ENCODE data around the gene SPATA17. TPM values are rescaled to one million over a fixed set of nuclear protein-coding genes. Genes with fewer than 3 reads are reported as not detected.

SPATA17 gene
- polyA plus RNA-seq, 2 donors, result 0.04 to 0.13 TPM

DNA sequence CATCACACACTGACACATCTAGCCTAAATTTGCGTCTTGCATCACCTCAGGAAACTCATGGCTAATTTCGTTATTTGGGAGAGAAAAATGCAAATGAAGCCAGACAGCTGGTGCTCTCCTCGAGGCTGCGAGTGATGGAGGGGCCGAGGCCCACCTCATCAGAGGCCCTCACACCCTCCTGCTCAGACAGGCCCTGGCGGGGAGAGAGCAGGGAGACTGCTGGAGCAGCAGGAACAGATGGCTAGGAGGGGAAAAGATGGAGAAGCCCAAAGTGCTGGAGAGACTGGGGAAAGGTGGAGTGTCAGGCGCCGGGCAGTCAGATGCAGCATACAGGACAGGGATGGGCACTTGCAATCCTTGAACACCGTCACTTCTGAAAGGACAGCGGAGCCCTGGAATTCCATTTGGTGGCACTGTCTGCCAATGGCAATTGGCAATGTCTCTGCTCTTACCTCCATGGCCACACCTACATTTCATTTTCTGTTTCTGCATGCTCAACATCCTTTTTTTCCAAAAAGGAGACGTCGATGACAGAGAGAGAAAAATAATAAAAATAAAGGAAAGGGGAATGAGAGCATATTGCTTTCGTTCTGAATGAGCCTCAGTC is 286.2 kb downstream of the SPATA17 start:
- Histone ChIP-seq H3K27me3 (ENCODE audit: control insufficient read depth in 1 of 2, insufficient read depth in 2 of 2, low read length in 2 of 2) (no peaks in the 10 kb centered on the region), H3K36me3 (ENCODE audit: control insufficient read depth in 2 of 2, insufficient read depth in 2 of 2, low read length in 1 of 2) (no peaks in the 10 kb centered on the region), H3K4me1 (ENCODE audit: control insufficient read depth in 2 of 2, insufficient read depth in 2 of 2, low read length in 1 of 2) (no peaks in the 10 kb centered on the region), H3K4me3 (ENCODE audit: low read depth in 1 of 2, low read length in 2 of 2) (no peak overlapping the region), H3K9me3 (ENCODE audit: control insufficient read depth in 2 of 2, insufficient read depth in 1 of 2, low read depth in 1 of 2, low read length in 1 of 2) (peaks cover 0 to 2% of the 10 kb centered on the region in 2 donors), H3K27ac (ENCODE audit: low read depth in 2 of 2, low read length in 1 of 2) (no peak overlapping the region)
- 61 to 62% methylated on average over 13 of the region's 13 CpGs for WGBS, 2 donors

DNA sequence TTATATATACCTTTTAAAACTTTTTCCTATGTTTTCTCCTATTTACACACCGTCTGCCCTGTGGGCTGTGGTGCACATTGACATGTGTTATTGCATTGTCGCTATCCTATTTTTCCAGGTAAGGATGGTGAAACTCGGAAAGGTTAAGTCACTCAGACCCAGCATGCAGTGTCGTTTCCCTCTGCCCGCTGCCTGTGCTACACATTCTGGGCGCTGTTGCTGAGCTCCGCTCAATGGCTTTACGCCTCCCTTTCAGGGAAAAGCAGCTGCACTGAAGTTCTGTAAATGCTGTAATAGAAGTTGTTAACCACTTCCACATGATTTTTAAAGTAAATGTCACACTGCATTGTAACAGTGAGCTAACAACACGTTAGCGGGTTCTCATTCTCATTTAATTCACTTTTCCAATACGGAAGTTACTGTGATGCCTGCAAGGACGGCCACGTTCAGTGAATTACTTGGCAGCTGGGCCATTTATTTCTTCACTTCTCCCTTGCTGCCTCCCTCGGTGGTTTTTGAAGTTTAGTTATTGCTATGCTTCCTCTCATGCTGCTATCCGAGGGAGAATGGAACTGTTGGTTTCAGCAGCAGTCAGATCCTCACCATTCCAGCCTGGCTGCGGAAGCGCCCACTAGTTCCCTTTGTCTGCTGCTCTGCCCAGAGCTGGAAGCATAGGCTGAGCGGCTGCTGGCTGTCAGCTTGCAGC is 288.7 kb downstream of the SPATA17 start:
- H3K36me3 ChIP-seq (ENCODE audit: control insufficient read depth in 2 of 2, insufficient read depth in 2 of 2, low read length in 1 of 2), result no peaks in the 10 kb centered on the region
- no peaks in the 10 kb centered on the region for H3K4me1 ChIP-seq (ENCODE audit: control insufficient read depth in 2 of 2, insufficient read depth in 2 of 2, low read length in 1 of 2)
- no peak overlapping the region for H3K4me3 ChIP-seq (ENCODE audit: low read depth in 1 of 2, low read length in 2 of 2)
- 63 to 64% methylated on average over 18 of the region's 18 CpGs for WGBS, 2 donors
- H3K27me3 ChIP-seq (ENCODE audit: control insufficient read depth in 1 of 2, insufficient read depth in 2 of 2, low read length in 2 of 2), result peaks cover 0 to 2% of the 10 kb centered on the region in 2 donors
- peaks cover 0 to 2% of the 10 kb centered on the region in 2 donors for H3K9me3 ChIP-seq (ENCODE audit: control insufficient read depth in 2 of 2, insufficient read depth in 1 of 2, low read depth in 1 of 2, low read length in 1 of 2)
- H3K27ac ChIP-seq (ENCODE audit: low read depth in 2 of 2, low read length in 1 of 2), result no peak overlapping the region

Other genes with a start within 250 kb of the SPATA17 start
- 1 to 10 TPM; 2.3 to 3.0 TPM for gene GPATCH2, start 254 bp upstream of the SPATA17 start, polyA plus RNA-seq

All from esophagus (tissue), 2 donors.